Fibroblast of skin of right biceps (primary cell): Measurements from ENCODE around the gene OR5K2.

Source experiments
- DNase-seq: peaks from one replicate; pipeline ENCODE4 v3.0.0-alpha.2; 2013

OR5K2 gene

GRCh38 chr3:98497381-98497780 lies at the start of gene OR5K2:
OR5K2 (plus strand) TSS chr3:98497681; CDS start chr3:98497681, 0 bp downstream.
- no peak for DNase-seq

GRCh38 chr3:98449606-98450193 lies 47.8 kb upstream of the OR5K2 start:
- DNase-seq: no peak

- DNase-seq: no peak
Observed at GRCh38 chr3:98450372-98450771, 47.1 kb upstream of the OR5K2 start.

GRCh38 chr3:98453827-98454226 lies 43.7 kb upstream of the OR5K2 start:
- DNase-seq: no peak

- no peak for DNase-seq
Observed at GRCh38 chr3:98454929-98455328, 42.6 kb upstream of the OR5K2 start.

GRCh38 chr3:98457543-98457942 lies 39.9 kb upstream of the OR5K2 start:
- DNase-seq: no peak

- no peak for DNase-seq
Observed at GRCh38 chr3:98460220-98460619, 37.3 kb upstream of the OR5K2 start.

GRCh38 chr3:98462901-98463300 lies 34.6 kb upstream of the OR5K2 start, which contains the start of gene OR5K1:
OR5K1 (plus strand) TSS chr3:98463201; CDS start chr3:98469577, 6,376 bp downstream.
- no peak for DNase-seq

- DNase-seq: no peak
Observed at GRCh38 chr3:98482717-98483482, 14.6 kb upstream of the OR5K2 start.

GRCh38 chr3:98483626-98484025 lies 13.9 kb upstream of the OR5K2 start:
- no peak for DNase-seq

GRCh38 chr3:98500019-98500418 lies 2.5 kb downstream of the OR5K2 start:
- DNase-seq: no peak

- no peak for DNase-seq
Observed at GRCh38 chr3:98501270-98501669, 3.8 kb downstream of the OR5K2 start.

GRCh38 chr3:98501863-98502576 lies 4.5 kb downstream of the OR5K2 start:
- no peak for DNase-seq

GRCh38 chr3:98504539-98504938 lies 7.1 kb downstream of the OR5K2 start:
- peak; percentile 5 for DNase-seq

- no peak for DNase-seq
Observed at GRCh38 chr3:98508582-98508981, 11.1 kb downstream of the OR5K2 start.

- no peak for DNase-seq
Observed at GRCh38 chr3:98512576-98512975, 15.1 kb downstream of the OR5K2 start.

GRCh38 chr3:98513091-98513511 lies 15.6 kb downstream of the OR5K2 start:
- peak; percentile 17 for DNase-seq

- DNase-seq: no peak
Observed at GRCh38 chr3:98513736-98514135, 16.3 kb downstream of the OR5K2 start.

- no peak for DNase-seq
Observed at GRCh38 chr3:98514948-98515347, 17.5 kb downstream of the OR5K2 start.

GRCh38 chr3:98518816-98519215 lies 21.3 kb downstream of the OR5K2 start:
- no peak for DNase-seq

GRCh38 chr3:98519351-98519750 lies 21.9 kb downstream of the OR5K2 start:
- DNase-seq: peak; percentile 18

GRCh38 chr3:98521897-98522543 lies 24.5 kb downstream of the OR5K2 start:
- peak; percentile 68 for DNase-seq

- peak; percentile 97 for DNase-seq
Observed at GRCh38 chr3:98522544-98523281, 25.2 kb downstream of the OR5K2 start, which contains the start of gene CLDND1. CLDND1 (minus strand) TSS chr3:98522902; CDS start chr3:98521424, 1,478 bp downstream.
